ENCODE measurements around the gene TREH.
A peak's percentile ranks its signal among the peaks of the same experiment; 100 is the strongest.
"Not testable (repeated sequence)": the region's sequence is repeated elsewhere in the genome, so short reads cannot be mapped to it uniquely, and the experiment has no call there.

TREH gene

DNA sequence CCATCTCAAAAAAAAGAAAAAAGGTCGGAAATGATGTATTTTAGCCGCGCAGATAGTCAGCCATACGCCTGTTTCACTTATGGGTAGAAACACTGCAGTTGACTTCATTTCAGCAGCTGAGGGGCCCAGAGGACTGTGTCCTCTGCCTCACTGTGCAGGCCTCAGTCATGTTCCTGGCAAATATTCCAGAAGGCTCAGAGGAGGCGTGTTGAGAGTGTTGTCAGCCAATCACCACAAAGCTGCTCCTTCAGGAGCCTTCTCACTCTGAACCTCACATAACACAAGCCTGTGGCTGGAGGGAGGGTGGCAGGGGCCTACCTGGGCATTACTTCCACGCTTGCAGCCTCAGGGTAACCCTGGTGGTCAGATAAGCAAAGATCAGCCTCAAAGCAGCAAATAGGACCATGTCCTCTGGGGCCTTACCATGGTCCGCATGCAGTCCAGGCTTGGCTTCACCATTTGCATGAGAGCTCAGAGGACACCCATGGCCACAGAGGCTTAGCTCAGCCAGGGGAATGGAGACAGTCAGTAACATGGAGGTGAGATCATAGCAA lies 17.3 kb upstream of the TREH start:
- no peak for DNase-seq

DNA sequence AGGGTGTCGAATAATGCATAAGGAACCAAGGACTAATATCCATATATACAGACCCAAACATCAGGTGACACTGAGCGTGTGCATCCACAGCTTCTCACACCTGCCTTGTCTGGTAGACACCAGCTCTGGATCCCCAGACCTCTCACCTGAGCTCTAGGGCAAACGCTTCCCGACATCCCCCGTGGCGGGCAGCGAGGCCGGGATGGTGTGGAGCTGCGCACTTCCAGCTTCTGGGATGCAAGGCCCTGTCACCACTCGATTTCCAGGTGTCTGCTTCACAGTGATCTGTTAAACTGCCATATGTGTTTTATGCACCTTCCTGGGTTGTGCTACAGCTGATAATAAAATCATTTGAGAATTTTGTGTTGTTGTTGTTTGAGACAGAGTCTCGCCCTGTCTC lies 15.3 kb upstream of the TREH start:
- no peak for DNase-seq

DNA sequence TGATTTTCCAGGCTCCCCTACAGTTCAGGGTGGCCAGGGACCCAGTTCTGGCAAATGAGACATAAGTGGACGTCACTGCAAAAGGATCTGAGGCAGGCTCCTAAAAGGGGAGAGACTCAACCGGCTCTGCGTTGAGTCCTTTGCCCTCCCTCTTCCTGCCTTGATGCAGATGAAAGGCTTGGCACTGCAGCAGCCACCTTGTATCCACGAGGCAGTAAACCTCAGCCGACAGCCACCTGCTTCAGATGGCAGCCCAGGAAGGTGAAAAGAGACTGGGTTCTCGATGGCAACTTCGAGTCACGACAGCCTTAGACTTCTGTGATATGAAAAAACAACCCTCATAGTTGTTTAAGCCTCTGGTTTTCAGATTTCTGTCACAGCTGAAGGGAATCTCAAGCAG lies 14.7 kb upstream of the TREH start:
- DNase-seq: no peak

DNA sequence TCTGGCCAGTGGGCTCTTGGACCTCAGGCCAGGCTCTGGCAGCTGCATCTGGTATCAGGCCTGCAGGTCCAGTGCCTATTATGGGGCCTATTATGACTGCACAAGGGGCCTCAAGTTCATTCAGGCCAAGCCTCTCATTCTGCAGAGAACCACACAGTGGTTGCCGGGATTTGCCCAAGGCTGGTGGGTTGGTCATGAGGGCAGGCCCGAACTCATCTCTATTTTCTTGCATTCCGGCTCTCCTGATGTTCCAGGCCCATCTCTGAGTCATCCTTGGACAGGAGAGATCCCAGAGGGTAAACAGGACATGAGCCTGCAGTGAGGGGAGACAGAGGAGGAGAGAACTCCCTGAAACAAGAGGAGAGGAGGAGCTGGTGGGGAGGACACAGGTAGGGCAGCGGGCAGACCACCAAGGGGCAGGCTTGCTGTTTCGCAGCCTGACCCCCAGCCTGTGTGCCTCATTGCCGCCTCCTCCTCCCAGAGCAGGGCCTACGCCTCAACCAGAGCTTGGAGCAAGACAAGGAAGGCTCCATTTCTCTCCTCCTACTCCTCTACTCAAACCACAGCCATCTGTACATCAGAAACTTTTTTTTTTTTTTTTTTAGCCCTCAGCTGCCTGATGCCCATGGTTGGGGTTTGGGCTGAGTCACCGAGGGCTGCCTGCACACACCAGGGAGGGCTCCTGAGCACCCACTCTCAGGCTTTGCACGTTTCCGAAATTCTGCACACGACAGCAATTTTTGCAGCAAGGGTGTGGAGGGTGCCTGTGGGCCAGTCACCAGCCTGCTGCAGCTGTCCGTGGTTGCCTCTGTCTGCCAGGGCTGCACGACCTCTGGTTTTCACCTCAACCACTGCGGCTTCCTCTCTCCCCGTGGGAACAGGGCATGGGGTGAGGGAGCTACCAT lies 12.7 kb upstream of the TREH start:
- no peak for DNase-seq

DNA sequence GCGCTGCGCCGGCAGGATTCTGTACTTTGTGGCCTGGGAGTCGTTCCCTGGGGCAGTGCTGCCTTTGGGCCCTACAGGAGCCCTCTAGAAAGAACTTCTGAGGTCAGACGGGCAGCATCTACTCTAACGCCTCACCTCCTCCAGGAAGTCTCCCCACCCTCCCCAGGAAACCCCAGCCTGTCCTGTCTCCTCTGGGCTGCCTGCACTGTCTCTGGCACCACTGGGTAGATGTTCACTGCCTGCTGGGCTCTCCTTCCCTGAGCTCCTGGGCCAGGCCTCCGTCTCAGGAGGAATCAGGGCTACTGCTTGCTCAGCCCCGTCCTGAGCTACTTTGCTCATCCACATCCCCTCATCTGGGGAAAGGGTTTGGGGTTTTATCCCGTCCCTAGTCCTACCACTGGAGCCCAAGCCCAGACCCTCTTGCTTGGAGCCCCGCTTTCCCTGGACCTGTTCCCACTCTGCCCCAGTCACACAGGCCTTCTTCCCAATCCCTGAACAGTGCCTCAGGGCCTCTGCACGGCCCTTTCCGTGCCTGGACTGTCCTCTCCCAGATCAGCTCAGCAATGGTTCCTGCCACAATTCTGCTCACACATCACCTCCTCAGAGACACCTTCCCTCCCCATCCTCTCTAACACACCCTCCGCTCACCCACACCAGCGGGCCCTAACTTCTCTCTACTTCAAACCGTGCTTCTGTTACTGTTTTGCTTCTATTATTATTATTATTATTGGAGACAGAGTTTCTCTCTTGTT lies 11.3 kb upstream of the TREH start:
- no peak for DNase-seq

DNA sequence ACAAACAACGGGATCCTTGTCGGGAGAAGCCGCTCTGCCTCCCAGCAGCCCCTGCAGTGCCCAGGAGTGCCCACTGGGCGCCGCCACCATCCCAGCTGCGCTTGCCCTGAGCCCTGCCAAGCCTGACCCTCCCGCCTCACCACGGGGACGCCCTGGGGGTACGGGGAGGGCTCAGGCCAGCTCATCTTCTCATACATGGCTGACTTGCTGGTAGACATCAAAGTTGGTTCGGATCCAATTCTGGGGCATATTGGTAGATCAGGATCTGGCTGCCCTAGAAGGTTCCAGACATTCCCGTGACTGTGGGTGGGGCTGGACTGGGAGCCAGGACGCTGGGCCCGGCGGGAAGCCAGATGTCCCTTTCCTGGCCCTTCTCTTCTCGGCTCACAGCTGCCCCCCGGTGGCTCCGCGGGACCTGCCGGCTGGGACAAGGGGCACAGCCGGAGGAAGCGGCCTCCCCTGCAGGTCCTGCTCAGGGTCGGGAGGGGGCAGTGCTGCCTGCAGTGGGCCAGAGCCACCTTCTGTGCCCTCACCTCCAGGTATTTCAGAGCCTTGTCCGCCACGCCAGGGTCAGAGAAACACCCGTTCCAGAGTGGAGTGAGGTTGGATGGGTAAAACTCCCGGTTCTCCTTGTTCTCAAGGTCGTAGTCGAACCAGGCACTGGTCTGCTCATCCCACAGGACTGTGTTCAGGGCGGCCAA lies 10.6 kb upstream of the TREH start:
- DNase-seq: peak; percentile 98

DNA sequence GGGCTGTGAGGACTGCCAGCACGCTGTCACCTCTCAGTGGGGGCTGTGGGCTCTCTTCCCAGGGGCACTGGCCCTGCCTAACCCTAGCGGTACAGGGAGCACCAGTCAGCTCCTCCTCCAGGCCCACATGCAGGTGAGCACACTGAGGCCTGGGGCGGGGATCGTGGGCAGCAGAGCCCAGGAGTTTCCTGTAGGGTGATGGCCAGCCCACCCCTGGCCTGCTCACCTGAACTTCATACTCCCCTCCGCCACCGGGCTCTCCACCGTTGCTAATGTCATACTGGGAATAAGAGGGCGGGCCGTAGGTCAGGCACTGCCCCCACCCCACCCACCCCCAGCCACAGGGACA lies 10.0 kb upstream of the TREH start:
- no peak for DNase-seq

DNA sequence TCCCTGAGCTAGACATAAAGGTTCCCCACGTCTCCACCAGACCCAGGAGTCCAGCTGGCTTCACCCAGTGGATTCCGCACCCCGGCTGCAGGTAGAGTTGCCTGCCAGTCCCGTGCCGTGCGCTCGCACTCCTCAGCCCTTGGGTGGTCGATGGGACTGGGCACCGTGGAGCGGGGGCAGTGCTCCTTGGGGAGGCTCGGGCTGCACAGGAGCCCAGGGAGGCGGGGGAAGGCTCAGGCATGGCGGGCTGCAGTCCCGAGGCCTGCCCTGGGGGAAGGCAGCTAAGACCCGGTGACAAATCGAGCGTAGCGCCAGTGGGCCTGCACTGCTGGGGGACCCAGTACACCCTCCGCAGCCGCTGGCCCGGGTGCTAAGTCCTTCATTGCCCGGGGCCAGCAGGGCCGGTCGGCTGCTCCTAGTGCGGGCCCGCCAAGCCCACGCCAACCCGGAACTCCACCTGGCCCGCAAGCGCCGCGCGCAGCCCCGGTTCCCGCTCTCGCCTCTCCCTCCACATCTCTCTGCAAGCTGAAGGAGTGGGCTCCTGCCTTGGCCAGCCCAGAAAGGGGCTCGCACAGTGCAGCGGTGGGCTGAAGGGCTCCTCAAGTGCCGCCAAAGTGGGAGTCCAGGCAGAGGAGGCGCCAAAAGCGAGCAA lies 9.5 kb upstream of the TREH start:
- no peak for DNase-seq

DNA sequence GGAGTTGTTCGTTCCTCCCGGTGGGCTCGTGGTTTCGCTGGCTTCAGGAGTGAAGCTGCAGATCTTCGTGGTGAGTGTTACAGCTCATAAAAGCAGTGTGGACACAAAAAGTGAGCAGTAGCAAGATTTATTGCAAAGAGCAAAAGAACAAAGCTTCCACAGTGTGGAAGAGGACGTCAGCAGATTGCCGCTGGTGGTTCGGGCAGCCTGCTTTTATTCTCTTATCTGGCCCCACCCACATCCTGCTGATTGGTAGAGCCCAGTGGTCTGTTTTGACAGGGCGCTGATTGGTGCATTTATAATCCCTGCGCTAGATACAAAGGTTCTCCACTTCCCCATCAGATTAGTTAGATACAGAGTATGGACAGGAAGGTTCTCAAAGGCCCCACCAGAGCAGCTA lies 8.9 kb upstream of the TREH start:
- DNase-seq: not testable (repeated sequence)

DNA sequence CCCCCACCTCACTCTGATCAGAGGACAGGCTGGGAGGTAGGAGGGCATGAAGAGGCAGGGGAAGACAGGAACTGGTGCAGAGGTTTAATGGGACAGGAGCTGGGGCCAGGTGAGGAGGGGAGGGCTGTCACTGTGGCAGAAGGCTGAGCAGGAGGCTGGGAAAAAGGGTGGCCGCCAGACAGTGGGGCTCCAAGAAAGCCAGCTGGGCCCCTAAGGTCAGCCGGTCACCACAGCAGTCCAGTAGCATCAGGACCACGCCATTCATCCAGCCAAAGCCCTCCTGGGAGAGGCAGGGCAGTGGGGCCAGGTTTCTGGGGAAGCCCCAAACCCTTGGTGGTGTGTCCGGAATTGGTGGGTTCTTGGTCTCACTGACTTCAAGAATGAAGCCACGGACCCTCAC lies 8.5 kb upstream of the TREH start:
- DNase-seq: no peak

DNA sequence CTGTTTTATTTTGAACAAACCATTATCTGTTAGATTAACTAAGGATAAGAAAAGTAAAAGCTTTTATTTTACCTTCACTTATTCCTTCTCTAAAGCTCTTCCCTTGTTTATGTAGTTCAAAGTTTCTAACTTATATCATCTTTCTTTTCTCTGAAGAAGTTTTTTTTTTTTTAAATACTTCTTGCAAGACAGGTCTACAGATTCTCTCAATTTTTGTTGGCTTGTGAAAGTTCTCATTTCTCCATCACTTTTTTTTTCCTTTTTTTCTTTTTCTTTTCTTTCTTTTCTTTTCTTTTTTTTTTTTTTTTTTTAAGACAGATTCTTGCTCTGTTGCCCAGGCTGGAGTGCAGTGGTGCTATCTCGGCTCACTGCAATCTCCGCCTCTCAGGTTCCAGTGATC lies 4.7 kb upstream of the TREH start:
- DNase-seq: no peak

DNA sequence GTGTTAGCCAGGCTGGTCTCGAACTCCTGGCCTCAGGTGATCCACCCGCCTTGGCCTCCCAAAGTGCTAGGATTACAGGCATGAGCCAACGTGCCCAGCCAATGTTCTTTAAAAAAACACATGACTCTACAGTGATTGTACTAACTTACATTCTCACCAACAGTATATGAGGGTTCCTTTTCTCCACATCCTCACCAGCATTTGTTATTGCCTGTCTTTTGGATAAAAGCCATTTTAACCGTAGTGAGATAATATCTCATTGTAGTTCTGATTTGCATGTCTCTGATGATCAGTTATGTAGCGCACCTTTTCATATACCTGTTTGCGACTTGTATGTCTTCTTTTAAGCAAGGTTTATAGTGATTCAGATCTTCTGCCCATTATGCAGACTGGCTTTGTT lies 3.5 kb upstream of the TREH start:
- not testable (repeated sequence) for DNase-seq

DNA sequence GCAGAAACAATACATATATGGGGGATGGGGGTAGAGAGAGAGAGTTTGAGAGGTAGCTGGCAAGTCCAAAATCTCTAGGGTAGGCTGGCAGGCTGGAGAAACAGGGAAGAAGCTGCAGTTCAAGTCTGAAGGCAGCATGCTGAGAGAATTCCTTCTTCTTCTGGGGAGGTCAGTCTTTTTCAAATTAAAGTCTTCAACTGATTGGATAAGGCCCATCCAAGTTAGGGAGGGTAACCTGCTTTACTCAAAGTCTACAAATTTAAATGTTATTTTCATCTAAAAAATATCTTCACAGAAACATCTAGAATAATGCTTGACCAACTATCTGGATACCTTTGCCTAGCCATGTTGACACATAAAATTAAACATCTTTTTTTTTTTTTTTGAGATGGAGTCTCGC lies 2.9 kb upstream of the TREH start:
- no peak for DNase-seq

DNA sequence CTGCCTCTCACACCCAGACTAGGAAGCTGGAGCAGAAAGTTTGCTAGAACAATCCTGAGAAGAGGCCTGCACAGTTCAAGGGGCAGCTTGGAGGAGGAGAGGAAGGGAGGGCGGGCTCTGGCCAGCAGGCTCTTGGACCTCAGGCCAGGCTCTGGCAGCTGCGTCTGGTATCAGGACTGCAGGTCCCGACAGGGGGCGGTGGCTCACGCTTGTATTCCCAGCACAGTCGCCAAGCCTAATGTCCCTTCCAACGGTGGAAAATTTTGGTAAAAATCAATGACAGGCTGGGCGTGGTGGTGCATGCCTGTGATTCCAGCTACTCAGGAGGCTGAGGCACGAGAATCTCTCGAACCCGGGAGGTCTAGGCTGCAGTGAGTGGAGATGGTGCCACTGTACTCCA lies 542 bp downstream of the TREH start:
- DNase-seq: not testable (repeated sequence)

DNA sequence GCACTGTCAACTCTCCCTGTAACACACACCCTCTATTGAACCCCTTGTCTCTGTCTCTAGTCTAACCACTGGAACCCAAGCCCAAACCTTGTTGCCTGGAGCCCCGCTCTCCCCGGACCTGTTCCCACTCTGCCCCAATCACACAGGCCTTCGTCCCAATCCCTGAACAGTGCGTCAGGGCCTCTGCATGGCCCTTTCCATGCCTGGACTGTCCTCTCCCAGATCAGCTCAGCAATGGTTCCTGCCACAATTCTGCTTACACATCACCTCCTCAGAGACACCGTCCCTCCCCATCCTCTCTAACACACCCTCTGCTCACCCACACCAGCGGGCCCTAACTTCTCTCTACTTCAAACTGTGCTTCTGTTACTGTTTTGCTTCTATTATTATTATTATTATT lies 1.5 kb downstream of the TREH start:
- no peak for DNase-seq

DNA sequence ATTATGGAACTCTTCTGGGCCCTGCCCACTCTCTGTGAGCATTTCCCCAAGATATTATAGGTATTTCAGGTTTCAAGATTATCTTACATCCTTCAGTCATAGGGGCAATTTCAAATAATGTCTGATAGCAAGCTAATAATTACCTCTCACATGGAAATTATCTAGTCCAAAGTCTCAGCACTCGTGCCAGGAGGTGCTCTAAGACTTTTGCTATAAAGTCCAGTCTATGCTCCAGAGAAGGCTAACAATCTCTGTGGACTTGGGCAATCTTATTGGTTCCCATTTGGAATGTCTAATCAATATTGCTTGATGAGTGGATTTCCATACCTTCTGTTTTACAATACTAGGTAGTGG lies 5.4 kb downstream of the TREH start:
- no peak for DNase-seq

DNA sequence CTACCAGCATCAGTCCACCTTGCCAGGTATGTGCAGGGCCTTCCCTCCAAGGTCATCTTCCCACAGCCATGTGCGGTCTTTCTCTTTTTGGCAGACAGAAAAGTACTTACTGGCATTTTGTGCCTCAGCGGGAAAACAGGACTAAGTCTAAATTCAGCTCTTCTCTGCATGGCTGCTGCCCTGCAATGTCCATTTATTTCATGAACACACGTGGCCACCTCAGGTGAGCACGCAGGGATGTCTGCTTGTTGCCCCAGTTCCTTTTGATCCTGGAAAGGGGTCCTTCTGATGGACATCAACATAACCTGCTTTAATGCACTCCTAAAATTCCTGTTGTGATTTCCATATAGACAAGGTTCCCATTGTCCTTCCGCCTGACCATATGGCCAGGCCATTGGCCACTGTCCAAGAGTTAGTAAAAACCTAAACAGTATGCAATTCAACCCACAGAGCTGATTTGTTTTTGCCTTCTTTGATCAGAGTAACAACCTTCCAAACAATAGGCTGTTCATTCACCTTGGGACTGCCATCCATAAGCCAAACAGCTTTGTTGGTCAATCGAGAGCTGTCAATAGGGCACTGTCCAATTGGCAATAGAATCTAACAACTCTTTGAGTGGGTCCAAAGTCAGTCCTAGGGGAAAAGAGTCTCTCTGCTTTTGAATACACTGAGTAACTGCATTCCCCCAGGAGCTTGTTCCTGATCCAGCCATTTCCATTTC lies 5.9 kb downstream of the TREH start:
- DNase-seq: no peak

DNA sequence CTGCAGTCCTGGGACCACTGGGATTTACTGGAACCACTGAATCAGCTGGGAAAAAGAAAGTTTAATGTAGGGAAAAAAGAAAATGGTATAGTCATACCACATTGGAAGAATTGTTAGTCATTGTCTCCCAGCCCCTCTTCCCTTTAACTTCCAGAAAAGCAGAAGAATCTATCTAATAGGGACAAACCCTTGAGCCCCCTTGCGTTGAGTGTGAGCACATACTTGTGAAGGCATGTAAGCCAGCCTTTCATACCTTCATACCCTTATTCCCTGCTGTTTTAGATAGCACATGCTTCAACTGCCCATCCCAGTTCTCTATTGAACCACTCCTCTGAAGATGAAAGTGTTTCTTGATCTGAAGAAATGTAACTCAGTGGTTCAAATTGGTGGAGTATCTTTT lies 6.6 kb downstream of the TREH start:
- DNase-seq: no peak

DNA sequence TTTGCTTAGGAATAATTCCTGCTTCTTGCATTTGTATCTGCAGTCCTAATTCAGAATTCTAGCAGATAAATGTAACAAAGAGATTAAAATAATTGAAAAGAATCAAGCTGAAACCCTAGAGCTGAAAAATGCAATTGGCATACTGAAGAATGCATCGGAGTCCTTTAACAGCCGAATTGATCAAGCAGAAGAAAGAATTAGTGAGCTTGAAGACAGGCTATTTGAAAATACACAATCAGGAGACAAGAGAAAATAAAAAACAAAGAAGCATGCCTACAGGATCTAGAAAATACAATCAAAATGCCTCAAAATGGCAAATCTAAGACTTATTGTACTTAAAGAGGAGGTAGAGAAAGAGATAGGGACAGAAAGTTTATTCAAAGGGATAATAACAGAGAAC lies 8.2 kb downstream of the TREH start:
- DNase-seq: no peak

DNA sequence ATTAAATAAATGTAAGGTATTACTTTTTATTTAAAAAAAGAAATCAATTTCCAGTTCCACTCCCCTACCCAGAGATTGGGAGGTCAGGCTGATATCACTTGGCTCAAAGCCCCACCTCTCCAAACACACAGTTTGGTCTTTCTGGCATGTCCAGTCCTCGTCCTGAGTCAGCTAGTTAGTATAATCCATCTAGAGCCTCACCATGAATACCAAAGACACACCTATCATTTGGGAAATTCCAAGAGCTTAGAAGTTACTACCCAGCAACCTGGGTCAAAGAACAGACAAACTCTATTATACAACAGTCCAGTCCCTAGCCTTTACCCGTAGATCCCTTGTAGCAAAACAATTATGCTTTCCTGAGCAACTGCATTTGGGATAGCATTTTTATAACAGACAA lies 9.4 kb downstream of the TREH start:
- no peak for DNase-seq

DNA sequence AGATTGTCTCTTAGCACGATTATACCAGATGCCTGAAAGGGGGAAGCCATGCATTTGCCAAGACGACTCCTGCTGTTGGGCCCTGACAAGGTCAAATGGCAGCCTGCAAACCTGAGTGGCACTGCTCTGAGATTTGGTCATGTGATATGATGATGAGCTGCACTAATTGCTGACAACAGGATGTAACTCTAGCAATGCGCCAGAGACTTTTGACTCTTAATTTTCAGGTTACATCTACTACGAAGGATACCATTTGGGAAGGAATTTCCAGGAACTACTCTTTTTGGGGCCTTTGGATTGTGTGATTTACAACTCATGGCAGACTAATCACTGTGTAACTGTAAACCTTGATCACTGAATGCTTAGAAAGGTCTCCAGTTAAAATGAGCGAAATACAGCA lies 13.1 kb downstream of the TREH start:
- no peak for DNase-seq

DNA sequence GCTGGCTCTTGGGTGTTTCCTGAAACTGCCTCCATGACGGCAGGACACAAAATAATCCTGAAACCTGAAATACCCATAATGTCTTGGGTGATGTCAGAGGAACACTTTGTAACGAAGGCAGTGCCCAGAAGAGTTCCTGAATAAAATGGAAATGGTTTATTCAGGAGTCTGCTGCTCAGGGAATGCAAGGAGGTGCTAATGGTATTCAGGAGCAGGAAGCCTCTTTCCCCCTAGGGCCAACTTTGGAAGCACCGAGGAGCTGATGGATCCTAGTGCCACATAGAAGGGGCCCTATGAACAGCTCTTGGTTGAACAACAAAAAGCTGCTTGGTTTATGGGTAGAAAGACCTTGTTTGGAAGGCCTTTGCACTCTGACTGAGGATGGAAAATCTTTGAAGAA lies 15.5 kb downstream of the TREH start:
- DNase-seq: no peak

DNA sequence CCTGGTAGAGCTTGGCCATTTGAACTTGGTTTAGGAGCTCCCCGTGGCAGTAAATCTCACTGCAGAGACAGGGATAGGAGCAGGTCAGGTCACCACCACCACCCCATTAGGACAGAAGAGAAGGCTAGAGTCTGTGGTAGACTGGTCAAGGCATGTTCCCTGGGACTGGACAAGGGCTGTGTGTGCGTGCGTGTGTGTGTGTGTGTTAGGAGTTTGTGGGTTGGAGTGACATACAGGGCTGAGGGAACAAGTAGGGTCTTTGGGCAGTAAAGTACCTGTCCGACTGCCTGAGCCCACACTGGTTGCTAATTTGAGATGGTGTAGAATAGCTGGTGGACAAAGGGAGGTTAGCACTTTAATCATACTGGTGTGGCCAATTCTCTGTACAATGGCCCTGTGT lies 16.1 kb downstream of the TREH start:
- no peak for DNase-seq
